ENCODE results near the gene FKBP1A. TPM values are rescaled to one million over a fixed set of nuclear protein-coding genes. Genes with fewer than 3 reads are reported as not detected.

Gene FKBP1A
- total RNA-seq: 130 to 135 TPM (median 132 TPM) in 3 replicates

- H3K4me1 Mint-ChIP-seq: peaks cover 38% of the 10 kb centered on the region
- peaks cover 37% of the 10 kb centered on the region for H3K27me3 Mint-ChIP-seq (ENCODE audit: low read depth)
- no peak for TF ChIP-seq CTCF (IDR thresholded peaks at IDR 0.05; ENCODE audit: unreplicated experiment)
- DNase-seq (ENCODE audit: low spot score in 2 of 2, unreplicated experiment in 2 of 2): peak; percentile 70 to 86
- H3K4me3 Mint-ChIP-seq: peak within 1 kb of the TSS; percentile 94
- H3K27ac Mint-ChIP-seq: peak within 1 kb of the TSS; percentile 96
- H3K9me3 Mint-ChIP-seq: no peaks in the 10 kb centered on the region
- H3K36me3 Mint-ChIP-seq: no peaks in the 10 kb centered on the region
Measured at GRCh38 chr20:1392693-1393506, at the start of gene FKBP1A. Gene FKBP1A, minus strand, starts transcription at chr20:1393054. Its CDS starts 56 bp downstream, at chr20:1392998.

GRCh38 chr20:1442304-1442703 lies 49.5 kb upstream of the FKBP1A start:
- H3K4me3 Mint-ChIP-seq: no peak overlapping the region
- no peak for TF ChIP-seq CTCF (IDR thresholded peaks at IDR 0.05; ENCODE audit: unreplicated experiment)
- no peak for DNase-seq (ENCODE audit: low spot score in 2 of 2, unreplicated experiment in 2 of 2)
- H3K36me3 Mint-ChIP-seq: peaks cover 23% of the 10 kb centered on the region
- H3K27ac Mint-ChIP-seq: no peak overlapping the region
- no peaks in the 10 kb centered on the region for H3K4me1 Mint-ChIP-seq
- no peaks in the 10 kb centered on the region for H3K27me3 Mint-ChIP-seq (ENCODE audit: low read depth)
- H3K9me3 Mint-ChIP-seq: no peaks in the 10 kb centered on the region

- H3K9me3 Mint-ChIP-seq: no peaks in the 10 kb centered on the region
- H3K27me3 Mint-ChIP-seq (ENCODE audit: low read depth): no peaks in the 10 kb centered on the region
- no peak for DNase-seq (ENCODE audit: low spot score in 2 of 2, unreplicated experiment in 2 of 2)
- H3K4me3 Mint-ChIP-seq: no peak overlapping the region
- no peak overlapping the region for H3K27ac Mint-ChIP-seq
- TF ChIP-seq CTCF (IDR thresholded peaks at IDR 0.05; ENCODE audit: unreplicated experiment): no peak
- no peaks in the 10 kb centered on the region for H3K4me1 Mint-ChIP-seq
- peaks cover 18% of the 10 kb centered on the region for H3K36me3 Mint-ChIP-seq
Measured at GRCh38 chr20:1441133-1441532, 48.3 kb upstream of the FKBP1A start.

GRCh38 chr20:1440024-1440423 lies 47.2 kb upstream of the FKBP1A start:
- Mint-ChIP-seq H3K4me1 (no peaks in the 10 kb centered on the region), H3K27ac (no peak overlapping the region), H3K27me3 (ENCODE audit: low read depth) (no peaks in the 10 kb centered on the region), H3K36me3 (peaks cover 12% of the 10 kb centered on the region), H3K9me3 (no peaks in the 10 kb centered on the region), H3K4me3 (no peak overlapping the region)
- no peak for TF ChIP-seq CTCF (IDR thresholded peaks at IDR 0.05; ENCODE audit: unreplicated experiment)
- no peak for DNase-seq (ENCODE audit: low spot score in 2 of 2, unreplicated experiment in 2 of 2)

- TF ChIP-seq CTCF (IDR thresholded peaks at IDR 0.05; ENCODE audit: unreplicated experiment): no peak
- no peaks in the 10 kb centered on the region for H3K27me3 Mint-ChIP-seq (ENCODE audit: low read depth)
Measured at GRCh38 chr20:1438361-1438760, 45.5 kb upstream of the FKBP1A start.

More at GRCh38 chr20:1438361-1438760, 45.5 kb upstream of the FKBP1A start:
- Mint-ChIP-seq H3K9me3 (no peaks in the 10 kb centered on the region), H3K4me3 (no peak overlapping the region), H3K27ac (no peak overlapping the region), H3K4me1 (no peaks in the 10 kb centered on the region), H3K36me3 (peaks cover 13% of the 10 kb centered on the region)
- DNase-seq (ENCODE audit: low spot score in 2 of 2, unreplicated experiment in 2 of 2): no peak
